Brain microvascular endothelial cell (primary cell): ENCODE results near the gene DVL1.
A peak's percentile ranks its signal among the peaks of the same experiment; 100 is the strongest.

Source experiments
- DNase-seq: peaks from one replicate; pipeline ENCODE4 v3.0.0-alpha.2; 2020
- H3K27ac ChIP-seq: fragments of 250-450 bp; sonication (Bioruptor Pico); 2 replicates; pipeline ENCODE4 v1.5.1; 2020; ENCODE audit warnings: mild to moderate bottlenecking, moderate library complexity
- H3K27me3 ChIP-seq: fragments of 250-450 bp; sonication (Bioruptor Pico); replicated peaks from 2 replicates; pipeline ENCODE4 v1.5.1; 2020; ENCODE audit warnings: mild to moderate bottlenecking
- H3K36me3 ChIP-seq: fragments of 250-450 bp; sonication (Bioruptor Pico); replicated peaks from 2 replicates; pipeline ENCODE4 v1.5.1; 2020; ENCODE audit warnings: mild to moderate bottlenecking
- H3K4me3 ChIP-seq: 2 replicates; pipeline ENCODE4 v1.5.1; 2011; ENCODE audit warnings: low read depth, mild to moderate bottlenecking, control low read depth, low read length, moderate library complexity
- in situ Hi-C: cut with HindIII; loops from 2 replicates; pipeline ENCODE4 v1.10.0; 2017; ENCODE audit warnings: low sequenced_read_pairs, low pct_ligation_motif_present
- TF ChIP-seq, protein P1 (sequence below): IDR thresholded peaks from 2 replicates; pipeline ENCODE4 v1.5.1; 2011; ENCODE audit warnings: low read depth, mild to moderate bottlenecking, moderate library complexity, low read length, control low read depth, inconsistent platforms; ENCODE audit errors: missing control alignments

Gene DVL1

DNA sequence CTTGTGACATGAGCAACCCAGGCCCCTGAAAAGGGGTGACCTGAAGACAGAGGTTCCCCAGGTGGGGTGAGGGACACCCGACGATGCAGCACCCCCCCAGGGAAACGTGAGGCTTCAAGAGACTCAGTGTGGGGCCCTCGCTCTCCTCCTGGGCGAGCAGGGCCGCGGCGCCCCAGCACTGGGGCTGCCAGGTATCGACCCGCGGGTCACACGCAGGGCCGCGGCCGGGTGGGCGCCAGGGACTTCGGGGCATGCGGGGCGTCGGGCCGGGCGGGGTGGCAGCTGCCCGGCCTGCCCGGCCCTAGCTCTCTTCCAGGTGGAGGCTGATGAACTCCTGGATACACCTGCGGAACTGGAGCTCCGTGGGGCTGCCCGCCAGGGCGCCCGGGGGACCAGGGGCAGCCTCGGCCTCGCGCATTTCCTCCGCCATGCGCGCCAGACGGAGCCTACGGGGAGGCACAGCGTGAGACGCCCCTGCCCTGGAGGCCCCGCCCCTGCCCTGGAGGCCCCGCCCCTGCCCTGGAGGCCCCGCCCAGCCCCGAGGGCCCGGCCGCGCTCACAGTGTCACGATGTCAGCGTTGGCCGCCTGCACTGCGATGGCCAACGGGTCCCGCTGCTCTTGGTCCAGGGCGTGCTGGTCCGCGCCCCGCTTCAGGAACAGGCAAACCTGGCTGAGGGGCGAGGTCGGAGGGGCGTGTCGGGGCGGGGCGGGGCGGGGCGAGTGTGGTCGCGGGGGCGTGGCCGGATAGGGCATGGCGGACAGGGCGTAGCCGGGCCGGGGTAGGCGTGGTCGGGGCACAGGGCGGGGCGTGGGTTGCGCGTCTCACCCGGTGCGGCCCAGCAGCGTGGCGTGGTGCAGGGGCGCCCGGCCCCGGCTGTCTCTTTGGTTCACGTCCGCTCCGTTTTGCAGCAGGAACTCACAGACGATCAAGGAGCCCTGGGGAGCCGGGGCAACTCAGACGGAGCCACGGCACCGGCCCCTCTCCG lies 55.7 kb downstream of the DVL1 start:
- TF ChIP-seq, protein P1, sequence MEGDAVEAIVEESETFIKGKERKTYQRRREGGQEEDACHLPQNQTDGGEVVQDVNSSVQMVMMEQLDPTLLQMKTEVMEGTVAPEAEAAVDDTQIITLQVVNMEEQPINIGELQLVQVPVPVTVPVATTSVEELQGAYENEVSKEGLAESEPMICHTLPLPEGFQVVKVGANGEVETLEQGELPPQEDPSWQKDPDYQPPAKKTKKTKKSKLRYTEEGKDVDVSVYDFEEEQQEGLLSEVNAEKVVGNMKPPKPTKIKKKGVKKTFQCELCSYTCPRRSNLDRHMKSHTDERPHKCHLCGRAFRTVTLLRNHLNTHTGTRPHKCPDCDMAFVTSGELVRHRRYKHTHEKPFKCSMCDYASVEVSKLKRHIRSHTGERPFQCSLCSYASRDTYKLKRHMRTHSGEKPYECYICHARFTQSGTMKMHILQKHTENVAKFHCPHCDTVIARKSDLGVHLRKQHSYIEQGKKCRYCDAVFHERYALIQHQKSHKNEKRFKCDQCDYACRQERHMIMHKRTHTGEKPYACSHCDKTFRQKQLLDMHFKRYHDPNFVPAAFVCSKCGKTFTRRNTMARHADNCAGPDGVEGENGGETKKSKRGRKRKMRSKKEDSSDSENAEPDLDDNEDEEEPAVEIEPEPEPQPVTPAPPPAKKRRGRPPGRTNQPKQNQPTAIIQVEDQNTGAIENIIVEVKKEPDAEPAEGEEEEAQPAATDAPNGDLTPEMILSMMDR = no peak
- Histone ChIP-seq H3K27me3 (no peaks in the 10 kb centered on the region), H3K4me3 (no peak overlapping the region), H3K27ac (no peak overlapping the region), H3K36me3 (peaks cover 5% of the 10 kb centered on the region)
- no peak for DNase-seq
- in situ Hi-C loops = no loop called here

DNA sequence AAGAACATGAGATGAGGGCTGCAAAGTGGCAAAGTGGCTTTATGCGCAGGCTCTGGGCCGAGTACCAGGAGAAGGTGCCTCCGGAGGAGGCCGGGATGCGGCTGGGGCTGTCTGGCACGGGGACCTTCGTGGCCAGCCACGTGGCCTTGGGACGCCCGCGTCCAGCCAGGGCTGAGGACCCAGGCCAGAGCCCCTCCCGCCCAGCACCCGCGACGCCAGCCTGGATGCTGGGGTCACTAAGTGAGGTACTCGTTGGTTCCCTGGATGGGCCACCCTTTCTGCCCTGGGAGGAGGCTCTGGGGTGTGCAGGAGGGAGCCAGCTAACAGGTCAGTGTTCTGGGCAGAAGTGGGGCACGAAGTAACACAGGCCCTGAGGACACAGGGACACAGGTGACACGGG lies 56.4 kb downstream of the DVL1 start:
- Histone ChIP-seq H3K27me3 (no peaks in the 10 kb centered on the region), H3K36me3 (peaks cover 5% of the 10 kb centered on the region), H3K27ac (no peak overlapping the region), H3K4me3 (no peak overlapping the region)
- in situ Hi-C loops = no loop called here
- no peak for DNase-seq
- TF ChIP-seq, protein P1 = no peak

- in situ Hi-C loops = no loop called here
- Histone ChIP-seq H3K36me3 (peaks cover 5% of the 10 kb centered on the region), H3K27me3 (no peaks in the 10 kb centered on the region), H3K27ac (no peak overlapping the region), H3K4me3 (no peak overlapping the region)
- TF ChIP-seq, protein P1 = no peak
- DNase-seq = no peak
Measured at GRCh38 chr1:1292442-1292779, 56.8 kb downstream of the DVL1 start.

GRCh38 chr1:1291548-1292441 lies 57.4 kb downstream of the DVL1 start:
- H3K36me3 ChIP-seq = peaks cover 4% of the 10 kb centered on the region
- H3K27ac ChIP-seq = no peak overlapping the region
- TF ChIP-seq, protein P1 = peak; percentile 76
- no peaks in the 10 kb centered on the region for H3K27me3 ChIP-seq
- in situ Hi-C loops = no loop called here
- DNase-seq = peak; percentile 51
- H3K4me3 ChIP-seq = no peak overlapping the region

- Histone ChIP-seq H3K27me3 (no peaks in the 10 kb centered on the region), H3K27ac (no peak overlapping the region), H3K36me3 (peaks cover 3% of the 10 kb centered on the region), H3K4me3 (no peak overlapping the region)
- in situ Hi-C loops = no loop called here
- TF ChIP-seq, protein P1 = no peak
- no peak for DNase-seq
Measured at GRCh38 chr1:1291023-1291528, 58.1 kb downstream of the DVL1 start.
